ENCODE results near the gene STIMATE. TPM values are rescaled to one million over a fixed set of nuclear protein-coding genes. Genes with fewer than 3 reads are reported as not detected.

Gene STIMATE
- total RNA-seq, 1 donor from 2014 or later = 6.1 TPM

GRCh38 chr3:52893723-52894122 is 3.6 kb downstream of the STIMATE start:
- ATAC-seq = no peak

- ATAC-seq = no peak
Measured at GRCh38 chr3:52892625-52893311, 4.6 kb downstream of the STIMATE start.

DNA sequence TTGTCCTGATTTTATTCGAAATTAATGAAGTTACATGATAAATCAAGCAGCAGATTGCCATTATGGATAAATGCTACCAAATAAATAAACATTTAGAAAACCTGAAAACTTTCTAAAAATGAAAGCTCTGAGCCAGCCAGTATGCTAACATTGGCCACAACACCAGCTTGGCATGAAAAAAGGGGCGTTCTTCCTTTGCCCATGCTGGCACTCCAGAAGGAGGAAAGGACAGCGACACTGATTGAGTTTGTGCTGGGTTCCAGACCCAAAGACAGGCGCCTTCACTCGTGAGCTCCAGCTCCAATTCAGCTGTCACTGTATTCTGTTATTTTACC is 5.1 kb downstream of the STIMATE start:
- ATAC-seq = no peak

GRCh38 chr3:52891615-52892081 is 5.7 kb downstream of the STIMATE start:
- ATAC-seq = no peak

DNA sequence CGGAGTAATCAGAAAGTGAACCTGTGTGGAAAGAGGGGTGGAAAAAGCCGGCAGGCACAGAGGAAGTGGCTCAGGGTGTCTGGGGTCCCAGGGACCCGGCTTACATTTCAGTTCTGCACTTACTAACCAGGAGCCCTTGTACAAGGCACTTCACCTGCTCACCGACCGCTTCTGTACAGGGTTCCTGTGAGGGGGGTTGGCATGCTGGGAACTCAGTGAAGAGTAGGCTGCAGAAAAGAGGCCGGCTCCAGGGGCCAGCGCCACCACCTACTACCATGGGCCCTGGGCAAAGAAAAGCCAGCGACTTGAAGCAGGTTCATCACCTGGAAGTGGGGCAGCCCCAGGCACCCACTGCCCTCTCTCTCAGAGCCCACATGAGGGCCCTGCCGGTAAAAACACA is 6.2 kb downstream of the STIMATE start:
- ATAC-seq = no peak

DNA sequence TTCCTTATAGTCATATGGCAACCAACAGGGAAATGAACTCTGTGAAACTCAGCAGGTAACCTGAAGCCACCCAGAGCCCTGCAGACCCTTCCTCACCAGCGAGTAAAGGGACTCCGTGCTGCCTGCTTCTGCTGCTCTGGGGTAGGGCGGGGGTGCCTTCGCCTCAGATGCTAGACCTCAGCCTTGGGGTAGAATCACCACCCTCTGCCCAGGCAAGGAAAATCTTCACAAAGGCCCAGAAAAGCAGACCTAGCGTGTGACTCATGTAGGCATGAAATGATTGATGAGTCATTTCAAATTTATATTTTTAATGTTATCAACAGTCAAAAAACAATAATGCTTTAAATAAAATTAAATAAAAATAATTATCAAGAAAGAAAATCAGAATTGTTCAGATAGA is 6.6 kb downstream of the STIMATE start:
- peak; percentile 13 for ATAC-seq

DNA sequence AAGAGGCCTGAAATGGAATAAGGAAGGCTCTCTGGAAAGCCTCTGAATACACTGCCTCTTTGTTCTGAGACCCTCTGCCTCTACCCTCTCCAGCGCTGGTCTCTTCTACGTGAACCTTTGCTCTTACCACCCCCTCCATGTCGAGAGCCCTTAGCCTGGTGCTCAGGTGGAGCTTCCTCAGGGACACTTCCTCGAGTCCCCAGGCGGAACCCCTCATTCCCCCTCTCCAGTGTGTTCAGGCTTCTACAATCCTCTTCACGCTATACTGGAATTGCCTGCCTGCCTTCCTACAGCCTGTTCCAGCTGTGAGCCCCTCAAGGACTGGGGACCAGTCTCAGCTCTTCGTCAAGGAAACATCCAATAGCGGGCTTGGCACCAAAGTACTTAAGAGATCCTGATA is 7.4 kb downstream of the STIMATE start:
- no peak for ATAC-seq

DNA sequence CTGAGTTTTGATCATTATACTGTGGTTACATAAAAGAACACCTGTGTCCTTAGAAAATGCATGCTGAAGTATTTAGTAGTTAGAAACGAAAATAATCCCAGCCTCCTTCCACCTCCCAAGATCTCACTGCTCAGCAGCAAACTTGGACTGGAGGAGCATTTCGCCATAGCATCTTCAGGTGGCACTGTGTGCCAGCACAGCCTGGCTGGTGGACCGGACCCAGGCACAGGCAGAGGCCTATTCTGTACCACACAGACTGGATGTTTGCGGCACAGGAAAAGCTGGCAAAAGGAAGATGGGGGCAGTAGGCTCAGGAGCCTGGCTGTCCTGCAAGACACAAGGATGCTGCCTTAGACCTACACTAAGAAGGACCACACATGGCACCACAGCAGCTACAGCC is 10.2 kb downstream of the STIMATE start:
- peak; percentile 9 for ATAC-seq

- ATAC-seq = peak; percentile 33
Measured at GRCh38 chr3:52886049-52886730, 11.2 kb downstream of the STIMATE start.

DNA sequence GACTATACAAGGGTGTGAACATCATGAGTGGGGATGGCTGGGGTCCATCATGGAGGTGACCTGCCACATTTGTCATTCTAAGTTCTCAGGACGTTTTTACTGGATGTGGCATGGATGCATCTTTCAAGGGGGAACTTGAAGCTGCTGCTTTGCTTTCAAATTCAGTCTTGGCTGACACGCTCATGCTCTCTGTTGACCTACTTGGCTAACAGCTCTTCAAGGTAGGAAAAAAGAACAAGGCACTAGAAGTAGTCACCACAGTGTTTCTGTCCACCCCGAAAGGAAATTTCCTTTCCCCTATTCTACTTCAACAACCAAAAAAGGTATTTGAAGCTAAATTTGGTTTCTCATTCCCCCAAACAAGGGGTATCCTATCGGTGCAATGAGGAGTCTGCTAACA is 15.0 kb downstream of the STIMATE start:
- no peak for ATAC-seq

- ATAC-seq = no peak
Measured at GRCh38 chr3:52881871-52882270, 15.5 kb downstream of the STIMATE start.

GRCh38 chr3:52880474-52880873 is 16.9 kb downstream of the STIMATE start:
- no peak for ATAC-seq

DNA sequence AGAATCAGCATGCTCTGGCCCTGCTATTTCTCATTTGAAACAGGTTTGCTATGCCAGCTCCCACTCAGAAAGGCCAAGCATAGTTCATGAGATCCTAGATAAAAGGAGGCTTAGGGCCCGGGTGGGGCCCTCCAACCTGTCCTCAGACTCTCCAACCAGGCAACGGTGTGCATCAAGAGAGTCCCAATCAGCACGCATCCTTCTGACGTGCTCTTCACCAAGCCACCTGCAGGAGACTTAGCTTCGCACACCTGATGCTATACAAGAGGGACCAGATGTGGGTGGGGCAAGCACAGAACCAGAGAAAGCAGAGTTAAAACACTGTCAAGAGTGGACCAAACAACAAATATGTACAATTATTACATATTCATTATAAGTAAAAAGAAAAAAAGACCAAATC is 17.3 kb downstream of the STIMATE start:
- ATAC-seq = no peak

DNA sequence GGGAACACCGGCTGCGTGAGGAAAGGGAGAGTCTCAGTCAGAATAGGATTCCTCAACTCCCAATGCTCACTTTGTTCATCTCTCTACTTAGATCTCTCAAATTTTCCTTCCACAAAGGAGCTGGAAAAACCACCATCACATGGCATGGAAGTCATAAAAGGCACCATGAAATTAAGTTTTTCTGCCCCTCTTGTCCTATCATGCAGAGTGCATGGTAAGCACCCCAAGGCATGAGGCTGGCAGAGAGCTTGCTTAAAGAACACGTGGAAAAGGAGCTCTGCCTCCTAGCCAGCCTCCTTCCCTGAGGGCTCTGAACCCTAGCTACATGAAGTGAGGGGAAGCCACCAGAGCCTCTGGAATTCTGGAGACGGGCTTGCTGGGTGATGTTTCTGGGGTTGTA is 17.8 kb downstream of the STIMATE start:
- ATAC-seq = no peak

DNA sequence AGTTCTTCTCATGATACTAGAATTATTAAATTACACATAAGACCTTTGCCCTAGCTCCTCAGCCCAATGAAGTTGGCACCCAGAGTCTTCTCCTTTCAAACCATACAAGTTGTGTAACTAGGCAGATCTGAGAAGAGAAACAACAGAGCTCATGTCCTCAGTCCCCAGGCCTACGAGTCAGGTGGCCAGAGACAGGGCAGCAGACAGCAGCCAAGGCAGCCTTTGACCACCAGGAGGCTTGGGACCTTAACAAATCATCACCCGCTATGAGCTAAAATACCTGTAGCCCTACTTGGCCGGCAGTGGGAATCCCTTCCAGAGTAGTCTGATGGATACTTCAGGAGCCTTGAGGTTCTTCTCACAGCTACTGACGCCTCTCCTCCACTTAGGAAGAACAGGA is 18.3 kb downstream of the STIMATE start:
- ATAC-seq = no peak

- ATAC-seq = no peak
Measured at GRCh38 chr3:52877085-52877484, 20.3 kb downstream of the STIMATE start.

- ATAC-seq = no peak
Measured at GRCh38 chr3:52874864-52875587, 22.3 kb downstream of the STIMATE start.

GRCh38 chr3:52874160-52874701 is 23.1 kb downstream of the STIMATE start:
- ATAC-seq = no peak

DNA sequence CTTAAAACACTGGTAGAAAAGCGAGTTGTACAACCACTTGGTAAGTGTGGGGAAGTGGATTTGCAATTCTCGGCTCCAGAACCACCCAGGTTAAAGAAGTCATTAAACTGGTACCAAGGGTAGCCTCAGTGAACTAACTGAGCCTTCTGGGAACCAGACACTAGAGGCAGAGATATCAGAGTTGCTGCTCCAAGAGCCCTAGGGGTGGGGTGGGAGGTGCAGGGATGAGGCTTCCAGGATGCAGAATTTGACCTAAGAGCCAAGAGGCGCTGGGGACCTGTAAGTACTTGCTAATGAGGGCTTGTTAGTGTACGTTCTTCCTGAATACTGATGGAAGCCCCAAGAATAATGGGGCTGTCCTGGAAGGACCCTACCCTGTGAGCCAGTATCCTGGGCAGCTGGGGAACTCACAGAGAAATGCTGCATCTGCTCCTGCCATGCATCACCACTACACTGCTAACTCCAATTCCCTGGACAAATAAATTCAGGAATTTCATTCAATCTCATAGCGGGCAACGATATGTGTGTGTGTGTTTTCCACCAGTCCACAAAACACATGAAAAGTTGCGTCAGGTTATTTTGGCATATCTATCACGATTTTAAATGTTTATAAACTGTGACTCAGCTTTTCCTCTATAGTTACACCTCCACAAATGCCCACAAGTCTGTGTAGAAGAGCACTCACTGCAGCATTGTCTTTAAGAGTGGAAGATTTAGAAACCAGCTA is 23.8 kb downstream of the STIMATE start:
- ATAC-seq = peak; percentile 13

DNA sequence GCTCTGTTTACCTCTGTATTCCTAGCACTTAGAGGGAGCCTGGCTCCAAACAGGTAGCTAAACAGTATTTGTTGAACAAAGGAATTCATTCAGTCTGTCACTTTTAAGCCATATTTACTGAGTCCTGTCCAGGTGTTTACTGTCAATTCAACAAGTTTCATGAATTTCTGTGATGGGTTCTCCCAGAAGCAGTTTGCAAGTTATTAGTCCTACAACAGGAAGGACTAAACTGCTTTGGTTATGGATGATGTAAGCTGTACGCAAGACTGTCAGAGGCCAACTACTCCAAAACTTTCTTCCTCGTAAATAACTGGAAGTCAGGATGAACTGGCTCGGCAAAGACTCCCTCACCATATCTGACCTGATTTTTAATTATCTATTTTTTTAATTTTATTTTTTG is 25.1 kb downstream of the STIMATE start:
- no peak for ATAC-seq

GRCh38 chr3:52871761-52872160 is 25.6 kb downstream of the STIMATE start:
- ATAC-seq = no peak

DNA sequence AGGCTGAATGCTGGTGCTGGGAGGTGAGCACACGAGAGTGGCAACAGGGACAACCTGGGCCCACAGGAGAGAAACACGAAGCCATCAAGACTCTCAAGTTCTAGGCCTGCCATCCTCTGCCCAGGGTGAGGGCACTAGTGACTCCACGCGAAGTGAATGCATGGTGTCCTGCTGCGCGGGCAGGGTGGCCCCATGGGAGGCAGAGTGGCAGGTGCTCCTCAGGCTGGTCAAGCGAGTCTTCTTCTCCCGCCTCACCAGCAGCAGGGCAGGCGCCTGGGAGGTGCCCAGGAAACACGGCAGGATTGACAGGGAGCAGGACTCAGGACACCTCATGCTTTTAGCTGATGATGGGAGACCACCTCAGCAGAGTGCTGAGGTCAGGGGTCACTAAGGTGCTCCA is 26.9 kb downstream of the STIMATE start:
- ATAC-seq = no peak

DNA sequence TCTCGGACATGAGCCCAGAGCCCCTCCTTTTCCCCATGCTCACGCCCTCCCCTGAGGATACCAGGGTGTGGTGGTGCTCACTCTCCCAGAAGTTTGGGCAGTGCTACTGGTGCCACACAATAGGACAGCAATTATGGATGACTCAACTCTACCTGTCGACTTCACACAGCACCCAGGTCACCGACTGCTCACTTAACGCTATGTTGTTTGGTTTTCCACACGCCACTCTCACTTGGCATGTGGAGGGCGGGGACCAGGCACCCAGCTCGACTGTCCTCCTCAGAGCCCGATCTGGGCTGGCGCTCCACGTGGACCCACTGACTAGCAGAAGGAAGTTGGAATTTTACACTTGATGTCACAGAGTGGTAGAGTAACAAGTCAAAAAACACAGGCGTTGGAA is 30.9 kb downstream of the STIMATE start:
- peak; percentile 88 for ATAC-seq
